ENCODE measurements around the gene TMC5.

DNA sequence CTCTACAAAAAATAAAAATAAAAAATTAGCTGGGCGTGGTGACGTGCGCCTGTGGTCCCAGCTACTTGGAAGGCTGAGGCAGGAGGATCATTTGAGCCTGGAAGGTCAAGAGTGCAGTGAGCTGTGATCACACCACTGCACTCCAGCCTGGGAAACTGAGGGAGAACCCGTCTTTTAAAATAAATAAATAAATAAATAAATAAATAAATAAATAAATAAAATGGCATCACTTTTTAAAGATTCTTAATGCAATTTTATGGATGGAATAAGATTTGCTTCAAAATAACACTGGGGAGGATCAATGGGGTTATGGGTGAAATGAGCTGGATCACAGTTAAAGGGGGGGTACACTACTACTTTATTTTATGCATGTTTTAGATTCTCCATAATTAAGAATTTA is 89.3 kb downstream of the TMC5 start:
- TF ChIP-seq, protein P1, sequence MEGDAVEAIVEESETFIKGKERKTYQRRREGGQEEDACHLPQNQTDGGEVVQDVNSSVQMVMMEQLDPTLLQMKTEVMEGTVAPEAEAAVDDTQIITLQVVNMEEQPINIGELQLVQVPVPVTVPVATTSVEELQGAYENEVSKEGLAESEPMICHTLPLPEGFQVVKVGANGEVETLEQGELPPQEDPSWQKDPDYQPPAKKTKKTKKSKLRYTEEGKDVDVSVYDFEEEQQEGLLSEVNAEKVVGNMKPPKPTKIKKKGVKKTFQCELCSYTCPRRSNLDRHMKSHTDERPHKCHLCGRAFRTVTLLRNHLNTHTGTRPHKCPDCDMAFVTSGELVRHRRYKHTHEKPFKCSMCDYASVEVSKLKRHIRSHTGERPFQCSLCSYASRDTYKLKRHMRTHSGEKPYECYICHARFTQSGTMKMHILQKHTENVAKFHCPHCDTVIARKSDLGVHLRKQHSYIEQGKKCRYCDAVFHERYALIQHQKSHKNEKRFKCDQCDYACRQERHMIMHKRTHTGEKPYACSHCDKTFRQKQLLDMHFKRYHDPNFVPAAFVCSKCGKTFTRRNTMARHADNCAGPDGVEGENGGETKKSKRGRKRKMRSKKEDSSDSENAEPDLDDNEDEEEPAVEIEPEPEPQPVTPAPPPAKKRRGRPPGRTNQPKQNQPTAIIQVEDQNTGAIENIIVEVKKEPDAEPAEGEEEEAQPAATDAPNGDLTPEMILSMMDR (IDR thresholded peaks at IDR 0.05): no peak
- no peak for TF ChIP-seq POLR2A (IDR thresholded peaks at IDR 0.05)

Data from thyroid gland (tissue), 4 donors.